HFFc6 (cell line): Measurements from ENCODE around the gene ZNF497. TPM values are rescaled to one million over a fixed set of nuclear protein-coding genes. Genes with fewer than 3 reads are reported as not detected.

ENCODE experiments used
- DNase-seq: peaks from one replicate; pipeline ENCODE4 v3.0.0-alpha.2; 2018
- H3K27ac Mint-ChIP-seq: 2 replicates; pipeline ENCODE4 v1.8.0; 2020; ENCODE audit warnings: mild to moderate bottlenecking, mixed read lengths
- H3K27me3 Mint-ChIP-seq: 2 replicates; pipeline ENCODE4 v1.8.0; 2021; ENCODE audit warnings: mild to moderate bottlenecking, moderate library complexity, mixed read lengths; ENCODE audit not compliant: insufficient read depth
- H3K36me3 Mint-ChIP-seq: 2 replicates; pipeline ENCODE4 v1.8.0; 2021; ENCODE audit warnings: low read depth, mixed read lengths
- H3K4me1 Mint-ChIP-seq: 2 replicates; pipeline ENCODE4 v1.8.0; 2020; ENCODE audit warnings: low read depth, mixed read lengths
- H3K4me3 Mint-ChIP-seq: 2 replicates; pipeline ENCODE4 v1.8.0; 2020; ENCODE audit warnings: mild to moderate bottlenecking, moderate library complexity, mixed read lengths
- H3K9me3 Mint-ChIP-seq: 2 replicates; pipeline ENCODE4 v1.8.0; 2020; ENCODE audit warnings: mild to moderate bottlenecking, mixed read lengths
- CTCF ChIP-seq: fragments of 200-600 bp; sonication (generic); IDR thresholded peaks from 2 replicates; pipeline ENCODE4 v1.5.0; 2021; ENCODE audit warnings: antibody characterized with exemption, mild to moderate bottlenecking
- total RNA-seq, 6 experiments: library from RNA; stranded (reverse); fragmentation: NEBNext Ultra II Directional; extraction: Animal tissue kit (Norgen Biotek cat#: 25700); gene quantifications; 2 replicates in 1 of 6; 3 replicates in 5 of 6; pipeline ENCODE4 v1.2.3, GENCODE V29; 2021

ZNF497 gene
- total RNA-seq, 6 experiments from 2014 or later: 0.16 to 0.35 (median 0.27) TPM

- DNase-seq: no peak
- Mint-ChIP-seq H3K4me3 (no peak overlapping the region), H3K9me3 (peaks cover 26% of the 10 kb centered on the region)
These were observed 23.6 kb downstream of the ZNF497 start for GRCh38 chr19:58338825-58339558.

GRCh38 chr19:58338336-58338735 lies 24.2 kb downstream of the ZNF497 start:
- Mint-ChIP-seq H3K4me3 (no peak overlapping the region), H3K9me3 (peaks cover 26% of the 10 kb centered on the region), H3K27me3 (peaks cover 3% of the 10 kb centered on the region), H3K4me1 (peaks cover 8% of the 10 kb centered on the region), H3K36me3 (peaks cover 65% of the 10 kb centered on the region), H3K27ac (no peak overlapping the region)
- DNase-seq: no peak
- no peak for TF ChIP-seq CTCF

More at GRCh38 chr19:58338825-58339558, 23.6 kb downstream of the ZNF497 start:
- Mint-ChIP-seq H3K36me3 (peaks cover 64% of the 10 kb centered on the region), H3K4me1 (peaks cover 7% of the 10 kb centered on the region), H3K27me3 (peaks cover 3% of the 10 kb centered on the region), H3K27ac (no peak overlapping the region)
- 0 out of 2 replicates have a peak, but pooled peaks have one; percentile 6 for TF ChIP-seq CTCF

- H3K4me1 Mint-ChIP-seq: peaks cover 5% of the 10 kb centered on the region; the same call in 1 of the 2 replicates
- H3K4me3 Mint-ChIP-seq: no peak overlapping the region
- no peak for DNase-seq
- H3K27me3 Mint-ChIP-seq: peaks cover 3% of the 10 kb centered on the region
- peaks cover 59% of the 10 kb centered on the region for H3K36me3 Mint-ChIP-seq
- H3K27ac Mint-ChIP-seq: no peak overlapping the region
- peaks cover 26% of the 10 kb centered on the region for H3K9me3 Mint-ChIP-seq
- no peak for TF ChIP-seq CTCF
These were observed 25.7 kb downstream of the ZNF497 start for GRCh38 chr19:58336820-58337219.

- no peak overlapping the region for H3K27ac Mint-ChIP-seq
- peaks cover 26% of the 10 kb centered on the region for H3K9me3 Mint-ChIP-seq
- H3K4me1 Mint-ChIP-seq: peaks cover 5% of the 10 kb centered on the region; the same call in 1 of the 2 replicates
- no peak for DNase-seq
- H3K4me3 Mint-ChIP-seq: no peak overlapping the region
- peaks cover 3% of the 10 kb centered on the region for H3K27me3 Mint-ChIP-seq
- TF ChIP-seq CTCF: no peak
- peaks cover 55% of the 10 kb centered on the region for H3K36me3 Mint-ChIP-seq
These were observed 26.3 kb downstream of the ZNF497 start for GRCh38 chr19:58336216-58336615.

GRCh38 chr19:58335630-58336029 lies 26.9 kb downstream of the ZNF497 start:
- Mint-ChIP-seq H3K4me3 (no peak overlapping the region), H3K27me3 (peaks cover under 1% of the 10 kb centered on the region), H3K36me3 (peaks cover 49% of the 10 kb centered on the region), H3K4me1 (peaks cover 9% of the 10 kb centered on the region), H3K9me3 (peaks cover 23% of the 10 kb centered on the region), H3K27ac (no peak overlapping the region)
- TF ChIP-seq CTCF: no peak
- no peak for DNase-seq
